Sciatic nerve (tissue), 2 donors: ENCODE results near the gene CELA2A. TPM values are rescaled to one million over a fixed set of nuclear protein-coding genes. Genes with fewer than 3 reads are reported as not detected.

Source experiments
- ATAC-seq: fragments of 200-7000 bp; cut with Tn5 transposase; one replicate; pipeline ENCODE4 v1.9.1; 2020; ENCODE audit warnings: mild to moderate bottlenecking, moderate library complexity
- DNase-seq: peaks from one replicate; pipeline ENCODE4 v3.0.0-alpha.2; 2020; ENCODE audit warnings: low spot score
- intact Hi-C: fragments of 100-400 bp; cut with DNase I; formaldehyde crosslinking; loops from one replicate; pipeline ENCODE4 v1.14.2; 2022
- total RNA-seq: library from RNA; stranded (reverse); fragmentation: NEBNext Ultra II Directional; extraction: Animal tissue kit (Norgen Biotek cat#: 25700); gene quantifications from one replicate; pipeline ENCODE4 v1.2.1, GENCODE V29; 2021
- donor health status: DM: no; HTN: no; CAD: no.
- donor health status: DM: no; HTN: no; CAD: no.

The CELA2A gene
- 0.94 TPM for total RNA-seq

DNA sequence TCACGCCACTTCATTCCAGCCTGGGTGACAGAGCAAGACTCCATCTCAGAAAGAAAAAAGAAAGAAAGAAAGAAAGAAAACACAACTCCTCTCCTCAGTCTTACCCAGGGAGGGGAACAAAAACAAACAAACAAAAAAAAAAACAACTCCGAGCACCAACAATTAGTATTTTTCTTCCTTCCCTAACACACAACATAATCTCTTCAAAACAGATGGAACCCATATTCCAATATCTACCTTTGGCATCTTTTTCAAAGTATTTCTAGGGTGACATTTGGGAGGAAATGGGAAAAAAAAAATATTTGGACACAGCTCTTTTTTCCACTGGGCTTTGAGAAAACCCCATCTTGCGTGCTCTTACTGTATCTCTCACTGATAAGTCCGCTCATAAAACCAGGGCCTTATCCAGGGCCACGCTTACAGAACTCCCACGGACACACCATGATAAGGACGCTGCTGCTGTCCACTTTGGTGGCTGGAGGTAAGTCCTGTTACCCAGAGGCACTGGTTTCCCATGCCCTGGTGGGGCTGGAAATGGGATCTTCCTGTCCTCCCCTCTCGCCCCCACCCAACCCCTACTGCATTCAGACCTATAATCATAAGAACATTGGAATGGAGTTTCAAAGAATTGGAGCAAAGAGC, at the start of gene CELA2A:
Gene CELA2A (plus strand): TSS at position 420 of the 642 bp plus-strand sequence. CDS start 22 bp downstream, at position 442.
- intact Hi-C loops, result no loop called here
- DNase-seq, result no peak
- no peak for ATAC-seq

- no peak for DNase-seq
- intact Hi-C loops, result no loop called here
- ATAC-seq, result no peak
Measured at GRCh38 chr1:15407580-15407979, 49.0 kb upstream of the CELA2A start.

GRCh38 chr1:15408890-15409387, 47.6 kb upstream of the CELA2A start:
- intact Hi-C loops, result no loop called here
- no peak for DNase-seq
- peak; percentile 9 for ATAC-seq

- peak; percentile 89 for DNase-seq
- intact Hi-C loops, result no loop called here
- peak; percentile 86 for ATAC-seq
Measured at GRCh38 chr1:15409388-15410222, 46.9 kb upstream of the CELA2A start, which contains the start of gene EFHD2. Gene EFHD2 (plus strand): TSS chr1:15409888. CDS start chr1:15409972, 84 bp downstream.

DNA sequence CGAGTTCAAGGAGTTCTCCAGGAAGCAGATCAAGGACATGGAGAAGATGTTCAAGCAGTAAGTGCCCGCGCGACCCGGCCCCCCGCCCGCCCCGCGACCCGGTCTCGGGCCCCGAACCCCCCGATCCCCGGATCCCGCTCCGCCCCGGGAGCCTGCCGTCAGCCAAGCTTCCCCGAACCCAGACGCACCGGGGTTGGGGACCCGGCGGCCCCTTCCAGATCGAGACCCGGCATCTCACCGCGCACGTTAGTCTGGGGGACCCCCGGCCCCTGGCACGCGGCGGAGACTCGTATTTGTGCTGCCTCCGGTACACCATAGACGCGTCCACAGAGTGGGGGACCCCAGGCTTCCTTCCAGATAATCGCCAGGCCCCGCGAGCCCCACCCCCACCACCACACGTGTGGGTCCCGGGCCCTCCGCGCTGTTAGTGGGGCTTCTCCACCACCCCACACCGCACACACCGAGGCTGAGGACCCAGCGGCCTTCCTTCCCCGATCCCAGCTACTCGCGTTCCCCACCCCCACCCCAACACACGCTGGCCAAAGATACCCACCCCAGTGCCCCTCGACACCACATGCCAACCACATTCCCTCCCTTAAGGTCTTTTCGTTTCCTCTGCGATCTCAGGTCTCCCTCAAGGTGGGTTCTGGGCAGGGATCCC, 46.2 kb upstream of the CELA2A start:
- intact Hi-C loops, result no loop called here
- ATAC-seq (no peak), DNase-seq (no peak)

- no peak for DNase-seq
Measured at GRCh38 chr1:15410884-15411245, 45.7 kb upstream of the CELA2A start.

GRCh38 chr1:15411593-15412137, 44.9 kb upstream of the CELA2A start:
- ATAC-seq (peak; percentile 27), DNase-seq (peak; percentile 69)
- intact Hi-C loops, result no loop called here

More at GRCh38 chr1:15410884-15411245, 45.7 kb upstream of the CELA2A start:
- no peak for ATAC-seq
- intact Hi-C loops, result no loop called here

- ATAC-seq (no peak), DNase-seq (no peak)
- intact Hi-C loops, result no loop called here
Measured at GRCh38 chr1:15412175-15412800, 44.2 kb upstream of the CELA2A start.

DNA sequence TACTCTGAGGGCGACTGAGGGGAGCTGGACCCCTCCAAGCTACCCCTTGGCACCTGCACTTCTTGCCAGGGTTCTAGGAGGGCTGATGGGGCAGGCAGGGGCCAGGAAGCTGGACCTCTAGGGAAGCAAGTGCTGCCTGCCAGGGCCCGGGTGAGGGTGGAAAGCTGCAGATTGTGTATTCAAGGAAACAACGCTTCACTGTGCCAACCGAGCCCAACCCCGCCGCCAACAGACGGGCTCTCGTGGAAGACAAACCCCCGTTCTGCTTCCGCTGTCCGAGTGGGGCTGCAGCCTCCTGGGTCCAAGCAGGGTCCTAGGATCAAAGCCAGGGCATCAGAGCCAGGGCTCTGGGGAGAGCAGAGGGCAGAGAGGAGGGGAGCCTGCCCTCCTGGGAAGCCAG, 43.7 kb upstream of the CELA2A start:
- intact Hi-C loops, result no loop called here
- DNase-seq (no peak), ATAC-seq (no peak)

- intact Hi-C loops, result no loop called here
- ATAC-seq (no peak), DNase-seq (no peak)
Measured at GRCh38 chr1:15413563-15414444, 42.7 kb upstream of the CELA2A start.

GRCh38 chr1:15414445-15414983, 42.0 kb upstream of the CELA2A start:
- intact Hi-C loops, result no loop called here
- DNase-seq (no peak), ATAC-seq (no peak)

DNA sequence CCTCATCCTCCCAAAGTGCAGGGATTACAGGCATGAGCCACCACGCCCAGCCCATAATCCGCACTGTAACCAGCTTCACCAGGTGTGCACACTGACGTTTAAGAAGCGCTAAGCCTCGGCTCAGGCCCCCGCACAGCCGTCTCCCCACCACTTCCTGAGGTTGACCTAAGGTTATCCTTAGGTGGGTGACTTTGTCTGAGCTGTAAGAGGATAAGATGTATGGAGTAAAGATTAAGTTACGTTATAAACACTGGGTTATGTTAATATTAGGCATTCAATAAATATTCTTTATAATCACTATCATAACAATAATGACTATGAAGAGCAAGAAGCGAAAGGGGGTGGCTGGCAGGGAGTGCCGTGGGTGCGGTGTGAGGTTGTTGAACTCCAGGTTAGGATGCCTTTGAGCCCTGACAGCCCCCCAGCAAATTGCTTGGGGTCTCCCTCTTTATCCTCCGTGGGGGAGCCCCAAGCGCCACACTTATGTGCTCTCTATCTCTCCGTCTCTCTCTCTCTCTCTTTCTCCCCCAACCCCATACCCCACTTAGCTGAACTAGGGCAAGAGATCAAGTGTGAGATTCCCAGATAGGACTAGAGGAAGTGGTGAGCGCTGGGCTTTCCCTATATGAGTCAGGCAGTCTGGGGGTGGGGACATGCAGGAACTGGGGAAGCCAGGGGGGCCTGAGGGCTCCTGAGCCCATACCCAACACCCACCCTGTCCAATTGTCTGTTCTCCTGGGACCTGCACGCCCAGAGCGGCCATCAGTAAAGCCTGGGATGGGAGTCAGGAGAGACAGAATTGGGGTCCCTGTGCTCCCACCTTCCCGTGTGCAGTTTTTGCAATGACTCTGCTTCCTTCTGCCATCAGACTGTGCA, 39.2 kb upstream of the CELA2A start:
- DNase-seq, result no peak
- ATAC-seq, result peak; percentile 38
- intact Hi-C loops, result no loop called here

- intact Hi-C loops, result no loop called here
- ATAC-seq, result no peak
- DNase-seq, result no peak
Measured at GRCh38 chr1:15418806-15419515, 37.6 kb upstream of the CELA2A start.

DNA sequence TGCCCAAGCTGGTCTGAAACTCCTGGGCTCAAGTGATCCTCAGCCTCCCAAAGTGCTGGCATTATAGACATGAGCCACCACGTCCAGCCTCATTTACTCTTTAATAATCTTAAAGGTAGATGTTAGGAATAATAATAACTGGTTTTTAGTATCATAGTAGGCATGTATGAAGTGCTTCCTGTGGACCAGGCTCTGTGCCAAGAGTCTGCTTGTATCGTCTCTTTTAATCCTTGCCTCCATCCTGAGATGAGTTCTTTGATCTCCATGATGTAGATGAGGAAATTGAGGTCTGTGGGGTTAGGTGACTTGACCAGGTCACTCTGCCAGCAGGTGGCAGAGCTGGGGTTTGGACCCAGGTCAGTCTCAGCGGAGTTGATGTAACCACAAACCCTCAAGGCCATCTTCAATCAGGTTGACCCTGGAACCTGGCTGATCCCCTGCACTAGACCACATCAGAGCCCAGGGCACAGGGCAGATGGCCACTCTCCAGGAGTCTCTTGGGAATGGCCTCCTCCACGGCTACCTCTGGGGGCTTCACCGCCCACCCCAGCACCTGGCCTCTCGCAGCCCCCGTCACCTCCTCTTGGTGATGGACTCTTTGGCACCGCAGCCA, 35.6 kb upstream of the CELA2A start:
- ATAC-seq, result no peak
- DNase-seq, result no peak
- intact Hi-C loops, result no loop called here

- DNase-seq, result no peak
- ATAC-seq, result no peak
- intact Hi-C loops, result no loop called here
Measured at GRCh38 chr1:15422871-15423270, 33.7 kb upstream of the CELA2A start.
